Measurements from ENCODE around the gene DSCAML1. TPM values are rescaled to one million over a fixed set of nuclear protein-coding genes. Genes with fewer than 3 reads are reported as not detected.

Gene DSCAML1
- total RNA-seq, 1 donor from 2014 or later: not detected

DNA sequence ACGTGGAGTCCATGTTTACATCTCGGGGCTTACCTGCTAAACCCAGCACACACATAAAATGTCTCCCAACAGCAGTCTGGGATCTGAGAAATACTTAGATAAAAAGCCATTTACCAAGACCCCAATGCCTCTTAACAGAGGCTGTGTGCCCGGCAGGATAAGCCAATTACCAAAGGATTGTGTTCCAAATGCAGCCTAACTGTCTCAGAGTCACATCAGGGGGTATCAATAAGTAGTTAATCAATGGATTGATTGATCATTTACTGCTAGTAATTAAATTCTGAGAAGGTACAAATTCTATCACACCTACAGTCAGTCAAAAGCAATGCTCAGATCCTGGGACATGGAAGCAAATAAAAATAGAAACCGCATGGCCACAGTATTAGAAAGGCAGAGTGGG is 125.6 kb downstream of the DSCAML1 start:
- no peak for DNase-seq (ENCODE audit: extremely low read depth, low read depth, low spot score)

GRCh38 chr11:117670924-117671323 is 126.1 kb downstream of the DSCAML1 start:
- no peak for DNase-seq (ENCODE audit: extremely low read depth, low read depth, low spot score)

GRCh38 chr11:117670443-117670842 is 126.6 kb downstream of the DSCAML1 start:
- DNase-seq (ENCODE audit: extremely low read depth, low read depth, low spot score): no peak

DNA sequence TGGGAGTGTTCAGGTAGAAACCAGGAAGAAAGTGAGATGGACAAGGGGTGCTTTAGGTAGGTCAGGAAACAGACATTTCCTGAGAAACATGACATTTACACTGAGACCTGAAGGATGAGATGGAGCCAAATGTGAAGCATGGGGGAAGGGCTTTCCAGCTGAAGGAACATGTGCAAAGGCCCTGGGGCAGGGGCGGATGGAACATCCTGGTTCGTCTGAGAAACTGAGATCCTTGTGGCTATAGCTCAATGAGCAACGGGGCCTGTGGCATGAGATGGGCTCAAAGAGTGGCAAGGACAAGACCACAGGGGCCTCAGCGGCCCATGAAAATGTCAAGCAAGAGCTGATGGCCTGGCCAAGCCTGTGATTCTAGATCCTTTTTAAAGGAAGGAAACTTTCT is 127.4 kb downstream of the DSCAML1 start:
- no peak for DNase-seq (ENCODE audit: extremely low read depth, low read depth, low spot score)

DNA sequence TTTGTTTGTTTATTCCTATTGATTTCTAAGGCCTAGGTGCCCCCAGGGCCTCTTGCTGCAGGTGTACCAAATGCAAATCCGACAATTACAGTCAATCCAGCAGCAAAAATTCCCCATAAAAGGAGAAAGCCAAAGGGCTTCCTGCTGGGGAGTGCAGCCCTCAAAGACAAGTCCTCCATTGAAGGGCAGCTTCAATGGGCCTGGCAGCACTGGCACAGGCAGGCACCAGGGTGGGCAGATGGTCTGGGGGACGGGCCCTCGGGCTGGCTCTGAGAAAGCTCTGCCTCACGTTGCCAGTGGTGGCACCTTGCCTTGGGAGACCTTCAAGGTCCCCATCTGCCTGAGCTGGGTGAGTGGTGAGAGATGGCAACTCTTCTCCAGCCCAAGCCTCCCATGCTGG is 128.0 kb downstream of the DSCAML1 start:
- no peak for DNase-seq (ENCODE audit: extremely low read depth, low read depth, low spot score)

DNA sequence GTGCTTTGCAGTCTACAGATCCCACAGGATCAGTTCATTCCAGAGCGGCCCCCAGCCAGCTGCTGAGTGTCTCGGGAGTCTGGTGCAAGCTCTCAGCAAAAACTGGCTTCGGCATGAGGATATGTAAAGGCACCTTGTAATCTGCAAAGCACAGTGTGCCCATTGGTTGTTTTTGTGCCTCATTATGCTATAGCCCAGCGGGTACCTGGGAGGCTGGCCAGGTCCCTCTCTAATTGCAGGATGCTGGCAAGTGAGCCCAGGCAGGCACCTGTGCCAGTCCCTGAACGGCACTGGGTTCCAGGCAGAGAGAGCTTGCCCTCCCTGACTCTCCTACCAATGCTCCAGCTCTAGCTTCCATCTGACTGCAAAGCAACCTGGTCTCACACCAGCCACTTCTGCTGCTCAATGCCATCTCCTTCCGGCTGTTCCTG is 128.7 kb downstream of the DSCAML1 start:
- DNase-seq (ENCODE audit: extremely low read depth, low read depth, low spot score): no peak

DNA sequence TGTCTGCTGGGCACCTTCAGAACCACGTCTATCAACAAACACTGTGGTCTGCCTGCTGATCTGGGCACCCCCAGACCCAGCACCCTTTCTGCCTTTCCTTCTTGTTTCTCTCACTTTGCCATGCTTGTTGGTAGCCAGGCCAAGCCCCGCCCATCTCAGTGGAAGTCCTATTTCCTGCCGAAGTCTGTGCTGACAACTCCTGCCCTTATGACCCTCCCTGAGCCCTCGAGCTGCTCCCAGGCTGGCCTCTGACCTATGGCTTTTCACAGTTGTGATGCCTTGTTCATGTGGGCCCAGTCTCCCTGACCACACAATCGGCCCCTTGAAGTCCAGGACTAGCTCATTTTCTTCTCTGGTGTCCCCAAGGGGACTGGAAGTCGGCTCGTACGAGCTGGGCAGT is 132.1 kb downstream of the DSCAML1 start:
- DNase-seq (ENCODE audit: extremely low read depth, low read depth, low spot score): no peak

DNA sequence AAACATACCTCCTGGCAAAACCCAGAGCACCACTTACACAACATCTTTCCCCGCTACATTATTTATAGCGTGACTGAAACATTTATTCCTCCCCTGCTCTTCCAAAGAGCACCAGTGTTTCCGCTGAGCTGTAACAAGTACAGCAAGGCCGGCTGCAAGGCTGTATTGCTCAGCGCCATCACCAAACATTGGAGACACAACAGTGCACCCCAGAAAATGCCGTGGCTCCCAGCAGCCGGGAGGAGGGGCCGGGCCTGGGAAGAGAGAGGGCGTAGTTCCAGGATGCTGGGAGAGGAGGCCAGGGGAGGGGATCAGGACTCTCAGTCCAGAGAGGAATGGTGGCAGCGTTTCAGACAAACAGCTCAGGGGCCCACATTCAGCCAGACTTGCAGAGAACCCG is 133.2 kb downstream of the DSCAML1 start:
- no peak for DNase-seq (ENCODE audit: extremely low read depth, low read depth, low spot score)

- DNase-seq (ENCODE audit: extremely low read depth, low read depth, low spot score): no peak
Measured at GRCh38 chr11:117663414-117663813, 133.6 kb downstream of the DSCAML1 start.

- DNase-seq (ENCODE audit: extremely low read depth, low read depth, low spot score): no peak
Measured at GRCh38 chr11:117662671-117663269, 134.2 kb downstream of the DSCAML1 start.

DNA sequence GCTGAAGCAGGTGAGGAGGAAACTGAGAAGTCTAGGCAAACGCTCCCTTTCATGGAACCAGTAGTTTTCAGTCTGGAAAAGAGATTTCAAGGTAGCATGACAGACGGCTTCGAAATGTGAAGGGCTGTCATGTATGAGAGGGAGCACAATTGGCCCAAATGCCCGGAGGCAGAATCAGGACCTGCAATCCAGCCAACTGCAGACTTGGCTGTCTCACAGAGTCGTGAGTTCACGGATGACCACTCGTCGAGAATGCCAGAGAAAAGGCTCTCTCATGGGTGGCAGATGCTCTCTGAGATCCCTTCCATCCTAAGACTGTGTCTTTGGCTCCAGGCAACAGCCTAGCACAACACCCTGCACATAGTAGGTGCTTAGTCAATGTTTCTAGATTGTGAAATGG is 134.8 kb downstream of the DSCAML1 start:
- no peak for DNase-seq (ENCODE audit: extremely low read depth, low read depth, low spot score)

DNA sequence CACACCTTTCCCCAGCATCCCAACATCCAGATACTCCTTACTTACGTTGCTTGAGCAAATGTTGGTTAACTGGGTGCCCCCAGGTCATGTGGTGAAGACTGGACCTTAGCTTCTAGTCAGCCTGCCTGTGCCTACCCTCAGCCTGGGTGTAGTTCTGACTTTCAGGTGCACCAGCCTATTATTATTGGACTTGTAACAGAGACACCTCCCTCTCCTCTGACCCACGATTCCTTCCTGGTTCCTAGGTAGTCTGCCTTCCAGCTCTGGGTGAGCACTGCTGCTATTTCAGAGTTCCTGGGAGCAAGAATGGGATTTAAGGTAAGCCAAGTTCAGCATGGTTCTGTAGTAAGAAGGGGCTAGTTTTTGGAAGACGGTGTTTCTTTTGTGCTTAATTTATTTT is 138.2 kb downstream of the DSCAML1 start:
- DNase-seq (ENCODE audit: extremely low read depth, low read depth, low spot score): no peak

- DNase-seq (ENCODE audit: extremely low read depth, low read depth, low spot score): no peak
Measured at GRCh38 chr11:117657794-117658193, 139.2 kb downstream of the DSCAML1 start.

DNA sequence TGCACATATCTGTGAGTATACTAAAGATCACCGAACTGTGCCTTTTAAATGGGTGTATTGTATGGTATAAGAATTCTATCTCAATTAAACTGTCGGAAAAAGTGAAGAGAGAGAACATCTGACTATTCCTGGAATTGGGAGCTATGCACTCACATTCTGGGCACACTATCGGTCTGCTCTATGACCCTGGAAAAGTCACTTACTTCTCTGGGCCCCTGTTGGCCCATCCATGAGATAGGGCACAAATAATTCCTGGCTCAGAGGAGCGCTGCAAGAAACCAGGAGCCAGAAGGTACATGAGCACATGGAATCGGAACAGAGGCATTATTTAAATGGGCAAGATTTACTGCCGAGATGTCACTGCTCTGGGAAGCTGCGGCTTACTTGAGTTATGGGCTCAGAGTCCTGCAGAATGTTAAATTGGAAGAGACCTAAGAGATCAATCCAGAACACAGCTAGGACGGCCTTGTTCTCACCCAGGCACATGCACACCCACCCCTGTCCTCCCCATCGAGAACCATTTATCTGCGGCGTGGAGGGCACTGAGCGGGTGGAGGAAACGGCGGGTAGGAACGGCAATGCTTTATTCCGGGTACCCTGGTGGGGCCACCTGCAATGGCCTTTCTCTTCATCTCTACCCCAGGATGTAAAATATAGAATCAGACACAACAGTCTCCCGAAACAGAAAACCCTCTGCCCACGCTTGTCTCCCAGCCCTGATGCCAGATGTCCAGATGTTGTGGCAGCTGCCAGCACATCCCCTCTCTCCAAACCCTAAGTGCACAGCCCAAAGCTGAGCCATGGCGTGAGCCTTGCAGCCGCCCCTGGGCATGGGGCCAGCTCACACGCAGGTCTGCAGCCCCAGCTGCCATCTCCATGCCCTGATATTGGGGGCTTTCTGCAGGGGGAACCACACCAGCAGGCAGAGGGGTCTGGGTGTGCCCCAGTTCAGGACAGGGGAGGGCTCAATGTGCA is 142.4 kb downstream of the DSCAML1 start:
- no peak for DNase-seq (ENCODE audit: extremely low read depth, low read depth, low spot score)

DNA sequence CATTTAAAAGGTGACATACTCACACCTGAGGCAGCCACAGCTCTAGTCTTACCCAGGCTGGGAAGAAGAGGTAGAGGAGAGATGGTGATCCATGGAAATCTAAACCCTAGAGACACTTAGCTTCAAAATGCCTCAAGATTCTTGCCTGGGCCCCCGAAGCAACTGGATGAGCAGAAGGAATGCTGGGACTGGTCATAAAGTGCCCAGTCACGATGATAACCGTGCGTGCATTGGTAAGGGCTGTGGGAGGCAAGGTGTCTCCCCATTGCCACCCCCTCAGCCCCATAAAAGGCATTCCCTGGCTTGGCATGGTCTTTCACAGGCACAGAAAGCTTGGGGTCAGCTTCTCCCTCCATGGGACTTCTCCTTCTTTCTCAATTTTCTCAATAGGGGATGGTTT is 144.5 kb downstream of the DSCAML1 start:
- no peak for DNase-seq (ENCODE audit: extremely low read depth, low read depth, low spot score)

DNA sequence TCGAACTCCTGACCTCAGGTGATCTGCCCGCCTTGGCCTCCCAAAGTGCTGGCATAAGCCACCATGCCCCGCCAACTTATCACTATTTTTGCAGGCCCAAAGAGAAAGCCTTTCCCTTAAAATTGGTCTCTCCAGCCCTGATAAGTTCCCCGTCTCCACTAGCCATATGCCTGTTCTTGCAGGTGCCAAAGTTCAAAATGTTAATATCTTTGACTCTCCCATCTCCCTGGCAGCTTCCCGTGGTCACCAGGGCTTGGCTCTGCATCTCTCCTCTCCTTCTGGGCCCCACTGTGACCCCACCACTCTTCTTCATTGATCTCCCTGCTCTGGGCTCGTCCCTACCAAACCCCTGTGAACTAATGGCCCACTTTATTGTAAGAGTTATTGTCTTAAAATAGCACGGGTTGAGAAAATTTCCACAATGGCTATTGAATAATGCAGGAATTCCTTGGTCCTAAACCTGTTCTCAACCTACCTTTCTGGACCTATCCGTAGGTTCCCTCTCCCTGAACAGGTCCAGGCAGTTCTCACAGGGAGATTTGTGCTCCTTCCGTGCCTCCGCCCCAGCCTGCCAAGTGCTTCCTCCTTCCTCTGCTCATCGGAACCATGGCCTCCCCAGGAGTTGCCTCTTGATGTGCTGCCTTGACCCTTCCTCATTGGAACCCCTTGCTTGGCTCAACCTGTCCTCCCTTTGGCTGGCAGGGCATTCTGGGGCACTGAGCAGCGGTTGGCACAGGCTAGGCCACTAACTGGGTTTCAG is 147.5 kb downstream of the DSCAML1 start:
- DNase-seq (ENCODE audit: extremely low read depth, low read depth, low spot score): no peak

GRCh38 chr11:117647872-117648271 is 149.1 kb downstream of the DSCAML1 start:
- no peak for DNase-seq (ENCODE audit: extremely low read depth, low read depth, low spot score)

DNA sequence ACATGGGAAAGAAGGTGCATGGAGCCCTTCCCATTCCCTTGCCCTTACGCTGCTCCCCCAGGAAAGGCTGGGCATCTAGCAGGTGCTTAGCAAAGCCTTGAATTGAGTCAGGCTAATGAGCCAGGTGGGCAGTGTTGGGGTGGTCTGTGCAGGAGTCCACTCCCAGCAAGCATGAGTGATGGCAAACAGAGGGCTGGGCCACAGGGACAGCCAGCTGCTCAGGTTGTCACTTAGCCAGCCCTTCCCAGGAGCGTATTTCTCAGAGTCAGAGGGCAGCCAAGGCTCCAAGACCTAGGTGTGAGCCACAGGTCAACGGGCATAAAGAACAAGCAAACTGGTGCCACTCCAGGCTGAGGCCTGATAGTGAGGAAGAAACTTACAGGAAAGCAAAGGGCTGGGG is 149.8 kb downstream of the DSCAML1 start:
- DNase-seq (ENCODE audit: extremely low read depth, low read depth, low spot score): no peak

- no peak for DNase-seq (ENCODE audit: extremely low read depth, low read depth, low spot score)
Measured at GRCh38 chr11:117646411-117646810, 150.6 kb downstream of the DSCAML1 start.

GRCh38 chr11:117644403-117645155 is 152.4 kb downstream of the DSCAML1 start:
- no peak for DNase-seq (ENCODE audit: extremely low read depth, low read depth, low spot score)

Measured in glomerular endothelial cell (primary cell).